Measurements from ENCODE around the gene TRIM7.

- TF ChIP-seq CTCF (conservative IDR thresholded peaks at IDR 0.05) (no peak), ZFX (IDR thresholded peaks at IDR 0.05) (no peak)
Measured at GRCh38 chr5:181219262-181220177, 14.5 kb upstream of the TRIM7 start.

Data from C4-2B (cell line).